ENCODE measurements around the gene TRRAP. TPM values are rescaled to one million over a fixed set of nuclear protein-coding genes. Genes with fewer than 3 reads are reported as not detected.

The TRRAP gene
- polyA plus RNA-seq, 1 donor from 2014 or later = 12.9 TPM

- no peaks in the 10 kb centered on the region for H3K79me2 ChIP-seq (replicated peaks; ENCODE audit: insufficient read depth, low read length)
- no peaks in the 10 kb centered on the region for H4K20me1 ChIP-seq (ENCODE audit: insufficient read depth)
- peak; percentile 84 for TF ChIP-seq CTCF (IDR thresholded peaks at IDR 0.05; ENCODE audit: poor library complexity, severe bottlenecking)
- no peak for TF ChIP-seq EP300 (conservative IDR thresholded peaks at IDR 0.05; ENCODE audit: poor library complexity, severe bottlenecking)
- peak; percentile 87 for TF ChIP-seq RAD21 (conservative IDR thresholded peaks at IDR 0.05)
- TF ChIP-seq SMC3 (conservative IDR thresholded peaks at IDR 0.05; ENCODE audit: poor library complexity) = peak; percentile 83
- TF ChIP-seq REST (IDR thresholded peaks at IDR 0.05; ENCODE audit: borderline replicate concordance) = no peak
- TF ChIP-seq TAF1 (IDR thresholded peaks at IDR 0.05; ENCODE audit: low read depth) = no peak
- TF ChIP-seq EZH2 (IDR thresholded peaks at IDR 0.05; ENCODE audit: borderline replicate concordance, insufficient read depth, low read length, poor library complexity, severe bottlenecking) = no peak
- TF ChIP-seq MXI1 (conservative IDR thresholded peaks at IDR 0.05; ENCODE audit: poor library complexity, severe bottlenecking) = peak; percentile 57
- H3K9me3 ChIP-seq (ENCODE audit: low read length) = no peaks in the 10 kb centered on the region
- H3K9ac ChIP-seq (ENCODE audit: low read length) = no peak overlapping the region
- H3F3A ChIP-seq (ENCODE audit: insufficient read depth, low read length, poor library complexity, severe bottlenecking) = no peaks in the 10 kb centered on the region
- no peak overlapping the region for H2AFZ ChIP-seq (ENCODE audit: low read depth, low read length)
- H3K27ac ChIP-seq (ENCODE audit: low read length) = no peak overlapping the region
- no peaks in the 10 kb centered on the region for H3K27me3 ChIP-seq (ENCODE audit: insufficient read depth, low read depth, low read length)
- no peaks in the 10 kb centered on the region for H3K9me2 ChIP-seq (ENCODE audit: insufficient read depth, low read length)
- H3K36me3 ChIP-seq (ENCODE audit: insufficient read depth, low read length) = no peaks in the 10 kb centered on the region
- H3K4me3 ChIP-seq (ENCODE audit: low read length) = no peak overlapping the region
- H3K4me2 ChIP-seq (ENCODE audit: low read length) = no peak overlapping the region
Measured at GRCh38 chr7:99040104-99040958, 162.0 kb downstream of the TRRAP start.

GRCh38 chr7:99041526-99041925 is 163.2 kb downstream of the TRRAP start:
- H3K27me3 ChIP-seq (ENCODE audit: insufficient read depth, low read depth, low read length) = no peaks in the 10 kb centered on the region

More at GRCh38 chr7:99041526-99041925, 163.2 kb downstream of the TRRAP start:
- Histone ChIP-seq H3K9me3 (ENCODE audit: low read length) (no peaks in the 10 kb centered on the region), H3K79me2 (replicated peaks; ENCODE audit: insufficient read depth, low read length) (no peaks in the 10 kb centered on the region), H3K9ac (ENCODE audit: low read length) (no peak overlapping the region), H3K4me2 (ENCODE audit: low read length) (no peak overlapping the region), H4K20me1 (ENCODE audit: insufficient read depth) (no peaks in the 10 kb centered on the region), H3F3A (ENCODE audit: insufficient read depth, low read length, poor library complexity, severe bottlenecking) (no peaks in the 10 kb centered on the region), H2AFZ (ENCODE audit: low read depth, low read length) (no peak overlapping the region), H3K36me3 (ENCODE audit: insufficient read depth, low read length) (no peaks in the 10 kb centered on the region), H3K27ac (ENCODE audit: low read length) (no peak overlapping the region), H3K9me2 (ENCODE audit: insufficient read depth, low read length) (no peaks in the 10 kb centered on the region), H3K4me3 (ENCODE audit: low read length) (no peak overlapping the region)
- no peak for TF ChIP-seq EP300 (conservative IDR thresholded peaks at IDR 0.05; ENCODE audit: poor library complexity, severe bottlenecking)
- no peak for TF ChIP-seq RAD21 (conservative IDR thresholded peaks at IDR 0.05)
- no peak for TF ChIP-seq SMC3 (conservative IDR thresholded peaks at IDR 0.05; ENCODE audit: poor library complexity)
- no peak for TF ChIP-seq MXI1 (conservative IDR thresholded peaks at IDR 0.05; ENCODE audit: poor library complexity, severe bottlenecking)
- no peak for TF ChIP-seq POLR2AphosphoS5 (IDR thresholded peaks at IDR 0.05)
- TF ChIP-seq CTCF (IDR thresholded peaks at IDR 0.05; ENCODE audit: poor library complexity, severe bottlenecking) = no peak

Measured in neural cell (in vitro differentiated cells).